ENCODE measurements around the gene SLC2A1. TPM values are rescaled to one million over a fixed set of nuclear protein-coding genes. Genes with fewer than 3 reads are reported as not detected.

SLC2A1 gene
- total RNA-seq, 2 experiments from 2014 or later: 66.6 to 93.4 TPM

DNA sequence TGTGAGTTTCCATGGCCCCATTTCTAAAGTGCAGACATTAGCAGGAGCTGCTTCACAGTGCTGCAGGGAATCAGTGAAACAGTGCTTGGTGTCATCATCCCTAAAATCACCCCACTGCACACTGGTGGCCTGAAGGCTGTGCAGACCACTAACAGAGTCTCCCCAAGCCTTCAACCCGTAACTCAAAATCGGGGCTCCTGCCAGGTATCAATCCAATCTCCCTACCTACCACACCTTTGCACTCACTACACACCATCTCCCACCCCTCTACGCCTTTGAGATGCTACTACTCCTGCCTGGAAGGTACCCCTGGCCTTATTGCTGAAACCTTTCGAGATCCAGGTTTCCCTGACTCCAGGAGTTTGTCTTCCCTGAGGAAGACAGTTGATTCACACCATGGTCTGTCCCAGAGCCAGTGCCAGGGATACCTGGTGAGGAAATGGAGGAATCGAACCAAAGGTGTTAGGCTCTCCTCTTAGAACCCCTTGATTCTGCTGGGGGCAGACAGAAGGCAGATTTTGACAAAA is 25.5 kb downstream of the SLC2A1 start:
- Histone ChIP-seq H3K9me2 (ENCODE audit: insufficient read depth, low read length) (no peaks in the 10 kb centered on the region), H2AFZ (ENCODE audit: low read length) (no peak overlapping the region), H3K9me3 (ENCODE audit: low read length) (no peaks in the 10 kb centered on the region), H3K4me3 (ENCODE audit: low read depth, low read length, poor library complexity, severe bottlenecking) (peak overlapping the region; percentile 41), H3K4me2 (ENCODE audit: low read length) (peak overlapping the region; percentile 70), H3K27ac (ENCODE audit: low read depth, low read length, poor library complexity, severe bottlenecking) (peak overlapping the region; percentile 91), H3K4me1 (ENCODE audit: insufficient read depth, low read length, poor library complexity, severe bottlenecking) (peaks cover 75% of the 10 kb centered on the region), H4K20me1 (ENCODE audit: insufficient read depth, low read length) (peaks cover 10% of the 10 kb centered on the region; the same call in 1 of the 2 replicates), H3K79me2 (ENCODE audit: insufficient read depth, low read depth, low read length) (peaks cover 46% of the 10 kb centered on the region; the same call in 1 of the 2 replicates), H3K36me3 (ENCODE audit: insufficient read depth, low read length) (peaks cover 87% of the 10 kb centered on the region)
- ChIA-PET POLR2A (no interaction called here), CTCF (ENCODE audit: unreplicated experiment) (no interaction called here)
- intact Hi-C loops (cut with micrococcal nuclease; ENCODE audit: unreplicated experiment): no loop called here
- BruUV-seq (replicated peaks): no TSS peak
- TF ChIP-seq, protein P1, sequence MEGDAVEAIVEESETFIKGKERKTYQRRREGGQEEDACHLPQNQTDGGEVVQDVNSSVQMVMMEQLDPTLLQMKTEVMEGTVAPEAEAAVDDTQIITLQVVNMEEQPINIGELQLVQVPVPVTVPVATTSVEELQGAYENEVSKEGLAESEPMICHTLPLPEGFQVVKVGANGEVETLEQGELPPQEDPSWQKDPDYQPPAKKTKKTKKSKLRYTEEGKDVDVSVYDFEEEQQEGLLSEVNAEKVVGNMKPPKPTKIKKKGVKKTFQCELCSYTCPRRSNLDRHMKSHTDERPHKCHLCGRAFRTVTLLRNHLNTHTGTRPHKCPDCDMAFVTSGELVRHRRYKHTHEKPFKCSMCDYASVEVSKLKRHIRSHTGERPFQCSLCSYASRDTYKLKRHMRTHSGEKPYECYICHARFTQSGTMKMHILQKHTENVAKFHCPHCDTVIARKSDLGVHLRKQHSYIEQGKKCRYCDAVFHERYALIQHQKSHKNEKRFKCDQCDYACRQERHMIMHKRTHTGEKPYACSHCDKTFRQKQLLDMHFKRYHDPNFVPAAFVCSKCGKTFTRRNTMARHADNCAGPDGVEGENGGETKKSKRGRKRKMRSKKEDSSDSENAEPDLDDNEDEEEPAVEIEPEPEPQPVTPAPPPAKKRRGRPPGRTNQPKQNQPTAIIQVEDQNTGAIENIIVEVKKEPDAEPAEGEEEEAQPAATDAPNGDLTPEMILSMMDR (conservative IDR thresholded peaks at IDR 0.05; ENCODE audit: low read length): no peak
- no peak for TF ChIP-seq EZH2phosphoT487 (IDR thresholded peaks at IDR 0.05; ENCODE audit: borderline replicate concordance, low read depth, low read length)
- no peak for DNase-seq (ENCODE audit: low spot score)

DNA sequence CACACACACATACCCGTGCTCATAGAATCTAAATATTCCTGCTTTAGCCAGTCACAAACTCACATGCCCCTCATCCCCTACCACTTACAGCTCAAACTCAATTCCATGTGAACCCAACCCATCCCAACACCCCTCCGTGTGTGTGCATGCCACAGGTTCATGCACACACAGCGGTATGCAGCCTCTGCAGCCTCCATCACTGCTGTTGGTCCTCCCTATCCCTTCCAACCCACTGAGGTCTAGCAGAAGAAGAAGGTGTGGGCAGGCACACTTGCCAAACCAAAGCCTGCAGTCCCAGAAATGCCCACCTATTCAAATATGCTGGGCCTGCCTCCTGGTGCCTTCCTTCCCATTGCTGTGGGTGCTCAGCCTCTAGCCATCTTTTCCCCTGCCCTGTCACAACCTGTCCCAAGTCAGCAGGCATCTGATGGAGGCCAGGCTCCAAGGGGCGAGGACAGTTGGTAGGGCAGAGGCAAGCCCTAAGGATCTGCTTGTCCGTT is 26.2 kb downstream of the SLC2A1 start:
- Histone ChIP-seq H3K36me3 (ENCODE audit: insufficient read depth, low read length) (peaks cover 87% of the 10 kb centered on the region), H3K4me2 (ENCODE audit: low read length) (peak overlapping the region; percentile 70), H3K4me1 (ENCODE audit: insufficient read depth, low read length, poor library complexity, severe bottlenecking) (peaks cover 69% of the 10 kb centered on the region), H4K20me1 (ENCODE audit: insufficient read depth, low read length) (peaks cover 10% of the 10 kb centered on the region; the same call in 1 of the 2 replicates), H3K79me2 (ENCODE audit: insufficient read depth, low read depth, low read length) (peaks cover 46% of the 10 kb centered on the region; the same call in 1 of the 2 replicates), H3K4me3 (ENCODE audit: low read depth, low read length, poor library complexity, severe bottlenecking) (peak overlapping the region; percentile 41), H2AFZ (ENCODE audit: low read length) (no peak overlapping the region), H3K27ac (ENCODE audit: low read depth, low read length, poor library complexity, severe bottlenecking) (peak overlapping the region; percentile 91), H3K9me2 (ENCODE audit: insufficient read depth, low read length) (no peaks in the 10 kb centered on the region), H3K9me3 (ENCODE audit: low read length) (no peaks in the 10 kb centered on the region)
- CTCF ChIA-PET (ENCODE audit: unreplicated experiment): no interaction called here
- intact Hi-C loops (cut with micrococcal nuclease; ENCODE audit: unreplicated experiment): loop anchor here (1.0 kb wide), 1 partner anchor 26 kb away; the partner anchor contains the start of gene SLC2A1
- BruUV-seq (replicated peaks): no TSS peak
- POLR2A ChIA-PET: interaction anchor here (0.6 to 1.4 kb wide), 6 partner anchors 10 to 218 kb away, joined by 3 to 6 read pairs (median 4); no protein-coding TSS in a partner anchor
- no peak for TF ChIP-seq EZH2phosphoT487 (IDR thresholded peaks at IDR 0.05; ENCODE audit: borderline replicate concordance, low read depth, low read length)
- TF ChIP-seq, protein P1 (conservative IDR thresholded peaks at IDR 0.05; ENCODE audit: low read length): no peak
- DNase-seq (ENCODE audit: low spot score): no peak

All from OCI-LY7 (cell line).